Osteoblast (primary cell): ENCODE data around the gene SSTR3. TPM values are rescaled to one million over a fixed set of nuclear protein-coding genes. Genes with fewer than 3 reads are reported as not detected.

Experiments
- DNase-seq: peaks from one replicate; pipeline ENCODE4 v3.0.0; 2011; ENCODE audit warnings: low spot score, mixed read lengths; ENCODE audit not compliant: insufficient read length; ENCODE audit errors: missing footprints
- H2AFZ ChIP-seq: 2 replicates; pipeline ENCODE4 v1.6.0; 2011; ENCODE audit warnings: mild to moderate bottlenecking, low read length
- H3K27ac ChIP-seq: 2 replicates; pipeline ENCODE4 v1.5.1; 2011; ENCODE audit warnings: mild to moderate bottlenecking, low read depth, low read length, moderate library complexity
- H3K27me3 ChIP-seq: 2 replicates; pipeline ENCODE4 v1.6.0; 2012; ENCODE audit warnings: mild to moderate bottlenecking, control low read depth, inconsistent platforms, low read length, moderate library complexity; ENCODE audit not compliant: insufficient read depth
- H3K36me3 ChIP-seq: 2 replicates; pipeline ENCODE4 v1.5.1; 2011; ENCODE audit warnings: mild to moderate bottlenecking, low read length, control low read depth, moderate library complexity; ENCODE audit not compliant: insufficient read depth
- H3K4me1 ChIP-seq: 2 replicates; pipeline ENCODE4 v1.5.1; 2011; ENCODE audit warnings: mild to moderate bottlenecking, low read length, control low read depth, moderate library complexity; ENCODE audit not compliant: insufficient read depth
- H3K4me2 ChIP-seq: 2 replicates; pipeline ENCODE4 v1.6.0; 2011; ENCODE audit warnings: mild to moderate bottlenecking, low read length; ENCODE audit not compliant: insufficient read depth
- H3K4me3 ChIP-seq: fragments of 200-600 bp; sonication (generic); 3 replicates; pipeline ENCODE4 v1.5.1; 2012; ENCODE audit warnings: mild to moderate bottlenecking, low read length, inconsistent platforms; ENCODE audit not compliant: insufficient read depth
- H3K79me2 ChIP-seq: 2 replicates; pipeline ENCODE4 v1.6.0; 2012; ENCODE audit warnings: mild to moderate bottlenecking, low read length, control low read depth, inconsistent platforms; ENCODE audit not compliant: insufficient read depth
- H3K9me3 ChIP-seq: 2 replicates; pipeline ENCODE4 v1.5.1; 2011; ENCODE audit warnings: low read depth, low read length, control low read depth
- H4K20me1 ChIP-seq: 2 replicates; pipeline ENCODE4 v1.6.0; 2012; ENCODE audit warnings: mild to moderate bottlenecking, low read length, control low read depth; ENCODE audit not compliant: insufficient read depth
- total RNA-seq: library from RNA; depleted of rRNA; stranded (reverse); fragments of >200 nt; gene quantifications from 2 replicates; pipeline ENCODE4 v1.2.3, GENCODE V29; 2012
- TF ChIP-seq, protein P1 (sequence below): IDR thresholded peaks from 2 replicates; pipeline ENCODE4 v1.5.1; 2011; ENCODE audit warnings: mild to moderate bottlenecking, low read depth, low read length, moderate library complexity; ENCODE audit errors: extremely low read depth

Gene SSTR3
- total RNA-seq, 1 donor, result not detected

GRCh38 chr22:37169406-37169805 lies 42.9 kb downstream of the SSTR3 start:
- no peak for DNase-seq
- H3K36me3 ChIP-seq, result no peaks in the 10 kb centered on the region
- no peaks in the 10 kb centered on the region for H3K79me2 ChIP-seq
- H3K4me3 ChIP-seq, result no peak overlapping the region
- no peaks in the 10 kb centered on the region for H3K4me1 ChIP-seq
- peaks cover 25% of the 10 kb centered on the region for H3K27me3 ChIP-seq
- H3K4me2 ChIP-seq, result no peak overlapping the region
- H4K20me1 ChIP-seq, result no peaks in the 10 kb centered on the region
- TF ChIP-seq, protein P1, sequence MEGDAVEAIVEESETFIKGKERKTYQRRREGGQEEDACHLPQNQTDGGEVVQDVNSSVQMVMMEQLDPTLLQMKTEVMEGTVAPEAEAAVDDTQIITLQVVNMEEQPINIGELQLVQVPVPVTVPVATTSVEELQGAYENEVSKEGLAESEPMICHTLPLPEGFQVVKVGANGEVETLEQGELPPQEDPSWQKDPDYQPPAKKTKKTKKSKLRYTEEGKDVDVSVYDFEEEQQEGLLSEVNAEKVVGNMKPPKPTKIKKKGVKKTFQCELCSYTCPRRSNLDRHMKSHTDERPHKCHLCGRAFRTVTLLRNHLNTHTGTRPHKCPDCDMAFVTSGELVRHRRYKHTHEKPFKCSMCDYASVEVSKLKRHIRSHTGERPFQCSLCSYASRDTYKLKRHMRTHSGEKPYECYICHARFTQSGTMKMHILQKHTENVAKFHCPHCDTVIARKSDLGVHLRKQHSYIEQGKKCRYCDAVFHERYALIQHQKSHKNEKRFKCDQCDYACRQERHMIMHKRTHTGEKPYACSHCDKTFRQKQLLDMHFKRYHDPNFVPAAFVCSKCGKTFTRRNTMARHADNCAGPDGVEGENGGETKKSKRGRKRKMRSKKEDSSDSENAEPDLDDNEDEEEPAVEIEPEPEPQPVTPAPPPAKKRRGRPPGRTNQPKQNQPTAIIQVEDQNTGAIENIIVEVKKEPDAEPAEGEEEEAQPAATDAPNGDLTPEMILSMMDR, result no peak
- no peak overlapping the region for H2AFZ ChIP-seq
- no peaks in the 10 kb centered on the region for H3K9me3 ChIP-seq
- H3K27ac ChIP-seq, result no peak overlapping the region

GRCh38 chr22:37167981-37168647 lies 44.2 kb downstream of the SSTR3 start:
- no peak overlapping the region for H2AFZ ChIP-seq
- H3K79me2 ChIP-seq, result no peaks in the 10 kb centered on the region
- H3K9me3 ChIP-seq, result no peaks in the 10 kb centered on the region
- H3K4me1 ChIP-seq, result no peaks in the 10 kb centered on the region
- no peaks in the 10 kb centered on the region for H3K36me3 ChIP-seq
- H3K27ac ChIP-seq, result no peak overlapping the region
- no peak overlapping the region for H3K4me2 ChIP-seq
- TF ChIP-seq, protein P1, result no peak
- peaks cover 21% of the 10 kb centered on the region for H3K27me3 ChIP-seq
- H3K4me3 ChIP-seq, result no peak overlapping the region
- DNase-seq, result no peak
- no peaks in the 10 kb centered on the region for H4K20me1 ChIP-seq

- H3K27ac ChIP-seq, result no peak overlapping the region
- TF ChIP-seq, protein P1, result no peak
Observed at GRCh38 chr22:37167176-37167980, 44.9 kb downstream of the SSTR3 start.

DNA sequence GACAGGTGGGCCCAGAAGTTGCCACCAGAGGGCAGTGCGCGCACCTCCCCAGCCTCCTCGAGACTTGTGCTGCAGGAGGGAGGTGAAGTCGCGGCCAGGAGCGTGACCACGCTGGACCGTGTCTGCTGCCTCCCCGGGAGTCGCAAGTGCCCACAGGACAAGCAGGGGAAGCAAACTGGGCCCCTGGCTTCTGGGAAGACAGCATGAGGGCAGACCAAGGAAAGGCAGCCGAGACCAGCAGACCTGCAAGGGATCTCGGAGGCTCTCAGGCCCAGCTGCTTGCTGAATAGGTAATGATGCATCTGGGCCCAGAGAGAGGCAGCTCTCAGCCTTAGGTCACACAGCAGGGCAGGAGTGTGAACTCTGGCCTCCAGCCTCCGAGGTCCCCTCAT lies 45.6 kb downstream of the SSTR3 start:
- H3K4me2 ChIP-seq, result no peak overlapping the region
- H2AFZ ChIP-seq, result peak overlapping the region; percentile 65
- peaks cover 15% of the 10 kb centered on the region for H3K27me3 ChIP-seq

More at GRCh38 chr22:37167176-37167980, 44.9 kb downstream of the SSTR3 start:
- Histone ChIP-seq H3K27me3 (peaks cover 19% of the 10 kb centered on the region), H3K4me3 (no peak overlapping the region), H3K9me3 (no peaks in the 10 kb centered on the region), H3K36me3 (no peaks in the 10 kb centered on the region), H2AFZ (no peak overlapping the region), H3K79me2 (no peaks in the 10 kb centered on the region), H3K4me1 (no peaks in the 10 kb centered on the region), H4K20me1 (no peaks in the 10 kb centered on the region), H3K4me2 (no peak overlapping the region)
- no peak for DNase-seq

More for the DNA sequence above, 45.6 kb downstream of the SSTR3 start:
- H3K4me3 ChIP-seq, result no peak overlapping the region
- TF ChIP-seq, protein P1, result peak; percentile 83
- H3K36me3 ChIP-seq, result no peaks in the 10 kb centered on the region
- DNase-seq, result peak; percentile 98
- H3K79me2 ChIP-seq, result no peaks in the 10 kb centered on the region
- no peaks in the 10 kb centered on the region for H4K20me1 ChIP-seq
- H3K27ac ChIP-seq, result no peak overlapping the region
- no peaks in the 10 kb centered on the region for H3K9me3 ChIP-seq
- H3K4me1 ChIP-seq, result no peaks in the 10 kb centered on the region
